ENCODE measurements around the gene ENHO. TPM values are rescaled to one million over a fixed set of nuclear protein-coding genes. Genes with fewer than 3 reads are reported as not detected.

Gene ENHO
- total and polyA plus RNA-seq, 2 experiments from 2014 or later = 13.8 to 19.7 TPM

- no peaks in the 10 kb centered on the region for H4K20me1 ChIP-seq (replicated peaks; ENCODE audit: insufficient read depth)
- Mint-ChIP-seq H3K4me3 (no peak overlapping the region), H3K4me1 (peaks cover 38% of the 10 kb centered on the region), H3K36me3 (ENCODE audit: low read depth) (no peaks in the 10 kb centered on the region), H3K27me3 (ENCODE audit: insufficient read depth, low read depth, poor library complexity) (peaks cover 21% of the 10 kb centered on the region), H3K27ac (no peak overlapping the region), H3K9me3 (no peaks in the 10 kb centered on the region)
- no peak overlapping the region for H3K4me3 ChIP-seq
- no peak overlapping the region for H3K27ac ChIP-seq (ENCODE audit: low read depth)
- no peaks in the 10 kb centered on the region for H3F3A ChIP-seq (replicated peaks; ENCODE audit: low read depth)
- no peak overlapping the region for H3K4me2 ChIP-seq
- peaks cover 29% of the 10 kb centered on the region for H3K4me1 ChIP-seq (ENCODE audit: insufficient read depth)
- no peaks in the 10 kb centered on the region for H3K36me3 ChIP-seq (ENCODE audit: insufficient read depth)
- ATAC-seq (no peak), DNase-seq (ENCODE audit: low spot score) (no peak)
- H3K27me3 ChIP-seq (ENCODE audit: insufficient read depth) = no peaks in the 10 kb centered on the region
- H2AFZ ChIP-seq = no peak overlapping the region
- no peak for TF ChIP-seq NANOG (IDR thresholded peaks at IDR 0.05; ENCODE audit: borderline replicate concordance)
- TF ChIP-seq STAT1 (IDR thresholded peaks at IDR 0.05; ENCODE audit: unreplicated experiment) = no peak
- TF ChIP-seq ZNF331 (CRISPR knock-in tag; IDR thresholded peaks at IDR 0.05; ENCODE audit: low read depth) = no peak
- no peak for TF ChIP-seq ETS1 (IDR thresholded peaks at IDR 0.05)
- H3K79me2 ChIP-seq (replicated peaks; ENCODE audit: insufficient read depth) = no peaks in the 10 kb centered on the region
- H3K9me2 ChIP-seq (ENCODE audit: insufficient read depth) = no peaks in the 10 kb centered on the region
These were observed 33.2 kb upstream of the ENHO start for GRCh38 chr9:34555936-34556525.

- H3K36me3 Mint-ChIP-seq (ENCODE audit: low read depth) = no peaks in the 10 kb centered on the region
- Histone ChIP-seq H3F3A (replicated peaks; ENCODE audit: low read depth) (no peaks in the 10 kb centered on the region), H3K36me3 (ENCODE audit: insufficient read depth) (no peaks in the 10 kb centered on the region), H3K4me2 (no peak overlapping the region), H3K4me3 (no peak overlapping the region), H3K9me2 (ENCODE audit: insufficient read depth) (no peaks in the 10 kb centered on the region), H3K79me2 (replicated peaks; ENCODE audit: insufficient read depth) (no peaks in the 10 kb centered on the region), H3K27me3 (ENCODE audit: insufficient read depth) (no peaks in the 10 kb centered on the region), H2AFZ (no peak overlapping the region), H3K27ac (ENCODE audit: low read depth) (no peak overlapping the region), H4K20me1 (replicated peaks; ENCODE audit: insufficient read depth) (no peaks in the 10 kb centered on the region), H3K4me1 (ENCODE audit: insufficient read depth) (peaks cover 29% of the 10 kb centered on the region)
- no peak overlapping the region for H3K27ac Mint-ChIP-seq
- ATAC-seq (no peak), DNase-seq (ENCODE audit: low spot score) (no peak)
- TF ChIP-seq STAT1 (IDR thresholded peaks at IDR 0.05; ENCODE audit: unreplicated experiment) (no peak), JUNB (IDR thresholded peaks at IDR 0.05; ENCODE audit: unreplicated experiment) (no peak)
- peaks cover 38% of the 10 kb centered on the region for H3K4me1 Mint-ChIP-seq
- no peaks in the 10 kb centered on the region for H3K9me3 Mint-ChIP-seq
- no peak overlapping the region for H3K4me3 Mint-ChIP-seq
- peaks cover 20% of the 10 kb centered on the region for H3K27me3 Mint-ChIP-seq (ENCODE audit: insufficient read depth, low read depth, poor library complexity)
These were observed 32.7 kb upstream of the ENHO start for GRCh38 chr9:34555500-34555899.

GRCh38 chr9:34555002-34555348, 32.2 kb upstream of the ENHO start:
- Mint-ChIP-seq H3K36me3 (ENCODE audit: low read depth) (no peaks in the 10 kb centered on the region), H3K4me1 (peaks cover 33% of the 10 kb centered on the region), H3K9me3 (no peaks in the 10 kb centered on the region), H3K4me3 (no peak overlapping the region; the same call in 2 of the 3 replicates), H3K27ac (no peak overlapping the region; the same call in 1 of the 2 replicates), H3K27me3 (ENCODE audit: insufficient read depth, low read depth, poor library complexity) (peaks cover 20% of the 10 kb centered on the region)
- H3K79me2 ChIP-seq (replicated peaks; ENCODE audit: insufficient read depth) = no peaks in the 10 kb centered on the region
- H3K27ac ChIP-seq (ENCODE audit: low read depth) = no peak overlapping the region
- H3K4me2 ChIP-seq = no peak overlapping the region; the same call in 1 of the 2 replicates
- DNase-seq (ENCODE audit: low spot score) = no peak
- H3K27me3 ChIP-seq (ENCODE audit: insufficient read depth) = no peaks in the 10 kb centered on the region
- H3K9me2 ChIP-seq (ENCODE audit: insufficient read depth) = no peaks in the 10 kb centered on the region
- no peak overlapping the region for H3K4me3 ChIP-seq
- H4K20me1 ChIP-seq (replicated peaks; ENCODE audit: insufficient read depth) = no peaks in the 10 kb centered on the region
- H3K4me1 ChIP-seq (ENCODE audit: insufficient read depth) = peaks cover 24% of the 10 kb centered on the region
- no peaks in the 10 kb centered on the region for H3K36me3 ChIP-seq (ENCODE audit: insufficient read depth)
- H3F3A ChIP-seq (replicated peaks; ENCODE audit: low read depth) = no peaks in the 10 kb centered on the region
- ATAC-seq = peak; percentile 22
- no peak overlapping the region; the same call in 1 of the 2 replicates for H2AFZ ChIP-seq
- no peak for TF ChIP-seq CREB1 (CRISPR knock-in tag; IDR thresholded peaks at IDR 0.05; ENCODE audit: low read depth)
- TF ChIP-seq ZNF331 (CRISPR knock-in tag; IDR thresholded peaks at IDR 0.05; ENCODE audit: low read depth) = no peak
- TF ChIP-seq NANOG (IDR thresholded peaks at IDR 0.05; ENCODE audit: borderline replicate concordance) = no peak
- no peak for TF ChIP-seq ZNF114 (CRISPR knock-in tag; IDR thresholded peaks at IDR 0.05)
- no peak for TF ChIP-seq POLR2AphosphoS5 (IDR thresholded peaks at IDR 0.05; ENCODE audit: low read depth)
- TF ChIP-seq ZNF462 (CRISPR knock-in tag; IDR thresholded peaks at IDR 0.05) = no peak

Measured in GM23338 (cell line).